OCI-LY7 (cell line): Measurements from ENCODE around the gene RTN4.

Experiments
- CTCF ChIP-seq: fragments of 200-600 bp; sonication (generic); conservative IDR thresholded peaks from 2 replicates; pipeline ENCODE4 v1.5.1; 2014; ENCODE audit warnings: mild to moderate bottlenecking, antibody characterized with exemption, low read length, moderate library complexity, mixed read lengths
- EZH2phosphoT487 ChIP-seq: fragments of 200-600 bp; sonication (generic); IDR thresholded peaks from 2 replicates; pipeline ENCODE4 v1.6.1; 2018; ENCODE audit warnings: low read depth, borderline replicate concordance, mild to moderate bottlenecking, mixed run types, antibody characterized with exemption, low read length, moderate library complexity, mixed read lengths

DNA sequence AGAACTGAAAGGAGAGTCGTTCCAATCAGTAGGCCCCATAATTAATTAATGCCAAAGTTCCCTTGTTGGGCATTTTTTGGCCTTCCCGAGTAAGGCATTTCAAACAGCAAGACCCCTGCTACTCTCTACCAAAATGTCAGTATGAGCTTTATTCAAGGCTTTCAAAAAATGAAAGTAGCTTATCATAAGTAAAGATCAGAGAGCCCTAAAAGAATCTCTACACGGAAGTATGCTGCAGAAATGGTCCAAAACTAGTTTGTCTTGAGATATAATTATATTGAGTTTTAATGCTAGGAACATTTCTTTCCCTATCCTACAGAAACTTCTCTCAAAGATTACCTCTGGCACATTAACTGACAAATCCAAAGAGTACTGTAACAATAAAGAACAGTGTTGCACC lies 43.9 kb downstream of the RTN4 start:
- TF ChIP-seq CTCF (no peak), EZH2phosphoT487 (no peak)
